GM19438 (cell line): ENCODE data around the gene ADCY1.

Experiments used
- ATAC-seq: cut with Tn5 transposase; IDR thresholded peaks from one replicate; pipeline ENCODE4 v1.9.1; 2021; ENCODE audit warnings: low read depth; ENCODE audit not compliant: unreplicated experiment

Gene ADCY1

GRCh38 chr7:45592230-45592991, 18.2 kb downstream of the ADCY1 start:
- ATAC-seq = no peak

DNA sequence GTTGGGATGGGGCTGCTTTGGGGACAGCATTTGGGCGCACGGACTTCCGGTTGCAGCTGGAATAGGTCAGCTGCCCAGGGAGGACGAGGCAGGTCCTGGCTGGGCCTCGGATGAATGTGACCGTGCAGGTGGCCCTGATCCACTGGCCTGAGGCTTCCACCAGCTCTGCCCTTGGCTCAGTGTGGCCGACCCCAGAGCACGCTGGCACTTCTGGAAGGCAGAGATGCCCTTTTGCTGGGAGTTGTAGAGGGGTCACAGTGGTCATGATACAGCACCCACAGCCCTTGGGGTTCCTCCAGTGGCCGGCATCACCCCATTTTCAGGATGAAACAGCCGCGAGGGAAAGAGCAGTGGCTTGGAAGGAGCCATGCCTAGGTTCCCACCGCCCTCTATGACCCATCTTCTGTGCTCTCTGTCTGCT, 19.0 kb downstream of the ADCY1 start:
- no peak for ATAC-seq

DNA sequence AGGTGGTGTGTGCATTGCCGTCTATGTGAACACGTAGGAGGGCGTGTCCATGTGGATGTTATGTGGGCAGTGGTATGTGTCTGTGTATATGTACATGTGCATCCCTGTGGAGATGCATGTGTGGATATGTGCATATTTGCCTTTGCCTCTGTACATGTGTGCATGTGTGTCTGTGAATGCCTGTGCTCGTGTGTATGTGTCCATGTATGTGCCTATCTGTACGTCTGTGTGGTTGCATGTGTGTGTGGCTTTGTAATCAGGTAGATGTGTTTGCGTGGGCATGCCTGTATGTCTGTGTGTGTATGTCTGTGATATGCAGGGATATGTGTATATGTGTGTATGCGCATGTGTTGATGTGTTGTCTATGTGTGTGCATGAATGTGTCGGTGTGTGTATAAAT, 19.7 kb downstream of the ADCY1 start:
- no peak for ATAC-seq

DNA sequence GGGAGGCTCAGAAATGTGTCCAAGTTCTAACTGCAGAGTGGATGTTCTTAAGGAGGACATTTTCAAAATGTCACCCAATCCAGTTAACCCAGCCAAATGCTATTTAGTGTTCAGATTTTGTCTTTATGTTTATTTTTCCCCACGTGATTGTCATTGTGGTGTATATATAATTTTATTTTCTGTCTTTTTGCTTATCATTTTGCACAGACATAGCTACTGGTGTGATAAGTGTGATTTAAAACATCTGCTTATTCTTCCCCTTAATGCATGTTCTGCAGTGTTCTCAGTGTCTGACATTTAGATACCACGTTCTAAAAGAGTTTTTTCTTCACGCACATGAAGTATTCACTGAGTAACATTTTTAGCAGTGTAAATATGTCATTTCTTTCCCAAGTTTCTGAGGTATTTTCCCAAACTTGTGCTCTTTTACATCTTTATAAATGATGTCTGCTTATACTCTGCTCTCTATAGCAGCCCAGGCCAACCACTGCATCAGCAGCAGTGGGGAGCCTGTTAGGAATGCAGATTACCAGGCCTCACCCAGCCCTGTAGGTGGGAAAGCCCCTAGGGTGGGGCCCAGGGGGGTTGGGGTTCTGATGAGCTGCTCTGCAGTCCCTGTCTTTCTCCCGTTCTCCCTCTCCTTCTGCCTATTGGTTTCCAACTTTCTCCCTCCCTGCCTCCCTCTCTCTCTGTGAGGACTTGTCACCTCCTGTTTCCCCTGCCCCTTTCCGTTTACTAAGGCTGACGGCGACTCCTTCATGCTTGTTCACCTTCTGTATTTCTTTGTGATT, 20.8 kb downstream of the ADCY1 start:
- ATAC-seq = no peak

DNA sequence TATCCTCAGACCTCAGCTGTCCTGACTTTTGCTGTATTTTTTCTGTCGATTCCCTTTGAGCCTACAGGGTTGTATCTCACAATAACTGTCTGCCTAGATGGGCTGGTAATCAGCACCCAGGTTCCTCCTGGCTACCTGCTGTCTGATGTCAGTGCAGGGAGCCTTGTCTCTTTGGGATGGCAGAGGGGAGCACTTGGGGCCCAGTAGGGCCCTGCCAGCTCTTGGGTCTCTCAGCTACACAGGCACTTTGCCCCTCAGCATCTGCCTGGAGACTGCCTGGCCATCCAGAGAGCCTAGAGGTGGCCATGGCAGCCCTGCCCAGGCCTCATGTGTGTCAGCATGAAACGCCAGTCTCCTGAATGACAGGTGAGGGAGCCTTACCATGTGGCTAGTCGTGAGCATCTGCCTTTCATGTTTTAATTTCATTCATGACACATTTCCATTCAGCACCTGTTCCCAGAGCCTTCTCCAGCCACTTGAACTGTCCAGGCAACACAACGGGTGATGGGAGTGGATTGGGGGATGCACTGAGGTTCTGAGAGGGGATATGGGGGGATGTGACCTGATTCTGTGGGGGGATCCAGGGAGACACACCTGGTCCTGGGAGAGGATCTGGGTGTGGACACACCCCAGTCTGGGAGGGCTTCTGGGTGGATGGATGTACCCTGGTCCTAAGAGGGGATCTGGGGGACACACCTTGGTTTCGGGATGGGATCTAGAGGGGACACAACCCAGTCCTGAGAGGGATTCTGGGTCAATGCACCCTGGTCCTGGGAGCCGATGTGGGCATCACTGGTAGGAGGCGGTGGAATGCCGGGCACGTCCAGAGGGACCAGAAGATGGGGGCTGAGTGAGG, 21.9 kb downstream of the ADCY1 start:
- ATAC-seq = no peak

DNA sequence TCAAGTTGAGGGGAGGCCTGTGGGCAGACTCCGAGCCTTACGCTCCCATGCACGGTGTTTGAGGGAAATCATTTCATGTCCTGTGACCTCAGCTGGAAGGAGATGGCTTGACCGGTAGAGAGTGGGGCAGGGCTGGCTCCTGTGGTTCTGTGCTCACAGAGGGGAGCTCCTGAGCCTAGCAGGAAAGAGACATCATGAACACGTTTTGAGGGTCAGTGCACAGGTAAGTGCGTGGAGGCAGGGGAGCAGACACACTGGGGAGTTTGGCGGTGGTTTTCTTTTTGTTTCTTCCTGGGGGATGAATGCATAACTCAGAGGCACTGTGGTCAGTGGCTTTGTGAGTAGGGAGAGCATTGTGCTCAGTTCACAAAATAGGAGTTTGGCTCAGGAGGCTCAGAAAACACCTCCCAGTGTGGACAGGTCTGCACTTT, 22.5 kb downstream of the ADCY1 start:
- ATAC-seq = no peak

DNA sequence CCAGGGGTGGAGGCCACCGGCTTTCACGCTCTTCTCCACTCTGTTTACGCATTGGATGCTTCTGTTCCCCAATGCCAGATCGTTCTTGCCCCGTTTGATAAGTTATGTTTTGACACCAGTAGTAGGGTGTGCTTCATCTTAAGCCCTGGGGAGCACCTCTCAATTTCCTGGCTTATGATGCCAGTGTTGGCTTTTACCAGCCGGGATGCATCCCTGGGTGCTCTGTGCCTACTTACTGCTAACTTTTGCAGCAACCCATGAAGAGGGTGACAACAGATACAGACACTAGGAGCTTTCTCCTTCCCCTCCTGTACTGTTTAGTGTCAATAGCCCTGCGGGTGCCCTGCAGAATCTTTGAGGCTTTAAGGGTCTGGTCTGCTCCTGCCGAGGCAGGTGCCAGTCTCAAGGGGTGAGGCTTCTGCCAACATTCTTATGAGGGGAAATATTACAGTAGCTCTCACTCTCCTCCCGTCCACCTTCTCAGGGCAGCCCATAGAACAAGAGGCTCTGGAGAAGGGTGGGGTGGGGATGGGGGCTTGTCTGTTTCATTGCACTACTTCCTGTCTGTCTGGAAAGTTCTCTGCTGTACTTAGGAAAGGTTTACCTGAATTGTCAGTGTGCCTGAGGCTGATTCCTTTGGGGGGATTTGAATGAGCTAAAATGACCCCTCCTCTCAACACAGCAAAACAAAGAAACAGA, 23.3 kb downstream of the ADCY1 start:
- ATAC-seq = no peak

DNA sequence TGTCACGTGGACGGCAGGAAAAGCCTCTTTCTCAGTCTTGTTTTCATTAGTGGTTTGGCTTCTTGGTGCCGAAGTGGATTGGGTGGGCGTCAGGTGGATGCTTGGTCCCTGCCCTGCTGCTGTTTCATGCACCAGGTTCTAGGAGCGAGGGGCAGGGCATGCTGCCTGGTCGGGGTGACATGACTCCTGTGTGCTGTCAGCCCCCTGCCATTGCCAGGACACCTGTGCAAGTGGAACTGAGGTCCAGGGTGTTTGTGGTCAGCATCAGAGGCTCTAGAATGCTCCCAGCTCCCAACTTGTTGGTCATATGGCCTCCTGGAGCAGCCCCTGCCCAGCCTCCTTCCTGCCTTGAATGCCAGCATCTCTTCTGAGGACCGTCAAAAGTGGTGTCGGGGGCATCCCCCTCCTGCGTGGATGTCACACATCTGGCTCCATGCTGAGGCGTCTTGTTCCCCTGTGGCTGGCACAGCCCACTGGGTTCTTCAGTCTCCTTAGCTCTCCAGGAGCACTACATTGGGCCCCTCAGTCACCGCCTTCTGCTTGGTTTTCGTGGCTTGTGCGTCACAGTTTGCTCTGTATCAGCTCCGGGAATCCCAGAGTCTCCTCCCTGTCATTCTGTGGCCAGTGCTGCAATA, 24.8 kb downstream of the ADCY1 start:
- ATAC-seq = no peak

DNA sequence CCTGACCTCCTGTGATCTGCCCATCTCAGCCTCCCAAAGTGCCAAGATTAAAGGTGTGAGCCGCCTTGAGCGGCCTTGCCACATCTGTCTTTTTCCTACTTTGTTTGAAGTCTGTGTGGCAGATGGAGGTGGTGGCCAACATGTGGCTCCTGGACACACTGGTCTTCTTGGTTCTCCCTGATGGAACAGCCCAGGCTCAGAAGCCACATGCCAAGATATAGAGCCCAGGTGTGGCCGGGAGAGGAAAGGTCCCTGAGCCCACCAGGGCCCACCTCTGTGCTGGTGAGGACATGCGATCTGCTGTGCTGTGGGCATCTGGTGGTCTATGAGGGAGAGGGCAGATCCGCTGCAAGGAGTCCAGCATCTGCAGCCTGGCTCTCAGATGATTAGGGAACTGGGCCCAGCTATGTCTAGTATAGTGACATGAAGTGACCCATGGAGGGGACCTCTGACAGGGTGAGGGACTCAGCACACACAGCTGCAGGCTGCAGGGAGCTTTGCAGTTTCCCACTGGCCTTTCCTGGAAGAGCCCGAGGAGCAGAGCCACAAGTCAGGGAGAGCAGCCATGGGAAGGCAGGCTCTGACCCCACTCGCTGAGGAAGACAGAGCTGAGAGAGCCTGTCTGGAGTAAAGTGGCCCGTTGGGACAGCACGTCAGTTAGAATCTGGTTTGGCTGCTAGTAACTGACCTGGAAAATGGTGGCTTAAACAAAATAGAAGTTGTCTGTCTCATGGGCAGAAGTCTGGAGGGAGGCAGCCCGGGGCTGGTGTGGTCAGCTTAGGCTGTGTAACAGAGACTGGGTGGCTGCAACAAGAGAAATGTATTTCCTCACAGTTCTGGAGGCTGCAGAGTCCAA, 25.9 kb downstream of the ADCY1 start:
- no peak for ATAC-seq

DNA sequence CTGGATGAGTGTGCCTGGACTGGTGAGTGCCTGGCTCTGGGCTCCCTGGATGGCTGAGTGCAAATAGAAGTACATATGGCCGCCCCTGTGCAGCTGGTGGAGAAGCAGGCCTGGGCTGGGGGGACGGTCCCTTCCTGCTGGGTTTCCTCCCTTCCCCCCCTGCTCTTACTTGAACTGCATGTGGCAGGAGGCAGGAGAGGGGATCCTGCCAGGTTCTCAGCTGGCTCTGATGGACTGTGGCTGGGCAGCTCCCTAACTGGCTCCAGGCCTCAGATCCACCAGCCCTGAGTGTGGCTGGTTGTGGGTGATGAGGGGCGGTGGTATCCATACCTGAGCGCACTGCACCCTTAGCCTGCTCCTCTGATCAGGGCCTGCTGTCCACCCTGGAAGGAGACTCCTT, 26.9 kb downstream of the ADCY1 start:
- no peak for ATAC-seq

GRCh38 chr7:45601816-45602540, 27.8 kb downstream of the ADCY1 start:
- ATAC-seq = no peak

DNA sequence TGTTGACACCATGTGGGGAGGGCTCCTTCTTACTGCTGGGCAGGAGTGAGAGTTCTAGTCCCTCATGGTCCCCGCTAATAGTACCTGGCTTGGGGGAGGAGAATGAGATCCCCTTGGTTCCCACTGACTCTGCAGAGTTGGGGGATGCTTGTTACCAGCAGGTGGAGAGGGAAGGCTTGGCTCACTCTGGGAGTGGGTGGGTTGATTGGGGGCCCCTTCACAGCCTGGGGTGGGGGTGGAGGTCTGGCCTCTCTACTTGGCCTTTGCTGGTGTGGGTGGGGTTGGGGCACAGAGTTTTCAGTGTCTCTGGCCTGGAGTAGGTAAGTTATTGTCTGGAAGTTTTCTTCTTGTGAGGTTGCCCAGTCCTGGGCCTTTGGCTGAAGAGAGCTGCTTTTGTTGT, 31.9 kb downstream of the ADCY1 start:
- no peak for ATAC-seq

GRCh38 chr7:45606931-45607330, 32.8 kb downstream of the ADCY1 start:
- ATAC-seq = no peak

DNA sequence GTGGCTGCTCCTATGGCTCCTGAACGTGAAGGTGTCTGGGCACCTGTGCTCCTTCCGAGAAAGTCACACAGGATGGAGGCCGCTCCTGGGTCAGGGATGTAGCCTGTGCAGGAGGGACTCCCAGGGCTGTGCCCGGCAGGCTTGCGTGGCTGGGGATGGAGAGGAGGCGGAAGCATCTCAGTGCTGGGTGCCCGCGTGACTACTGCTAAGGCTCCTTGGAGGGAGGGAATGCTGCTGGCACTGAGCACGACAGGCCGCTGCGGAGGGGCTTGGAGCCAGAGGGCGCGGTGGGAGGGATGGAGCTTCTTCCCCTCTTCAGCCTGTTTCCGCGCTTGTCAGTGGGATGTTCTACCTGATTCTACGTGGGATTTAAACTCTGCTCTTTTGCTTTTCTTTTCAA, 35.0 kb downstream of the ADCY1 start:
- no peak for ATAC-seq

DNA sequence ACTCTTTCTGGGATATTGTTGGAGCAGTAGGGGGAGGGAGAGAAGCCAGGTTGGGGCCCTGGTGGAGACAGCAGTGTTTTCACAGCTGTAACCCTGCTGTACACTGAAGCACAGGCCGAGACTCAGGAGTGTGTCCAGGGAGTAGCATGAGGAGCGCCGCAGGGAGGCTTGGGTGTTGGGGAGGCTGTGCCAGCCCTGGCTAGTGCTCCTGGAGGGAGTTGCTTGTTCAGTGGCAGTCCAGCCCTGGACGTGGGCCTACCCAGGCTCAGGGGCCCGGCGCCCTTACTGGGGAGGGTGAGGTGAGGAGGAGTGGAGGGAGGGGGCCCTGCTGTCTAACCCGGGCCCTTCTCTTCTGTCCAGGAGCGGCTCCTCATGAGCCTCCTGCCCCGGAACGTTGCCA, 35.9 kb downstream of the ADCY1 start:
- no peak for ATAC-seq

GRCh38 chr7:45610660-45611299, 36.6 kb downstream of the ADCY1 start:
- no peak for ATAC-seq

- no peak for ATAC-seq
Observed at GRCh38 chr7:45617166-45617565, 43.0 kb downstream of the ADCY1 start.

DNA sequence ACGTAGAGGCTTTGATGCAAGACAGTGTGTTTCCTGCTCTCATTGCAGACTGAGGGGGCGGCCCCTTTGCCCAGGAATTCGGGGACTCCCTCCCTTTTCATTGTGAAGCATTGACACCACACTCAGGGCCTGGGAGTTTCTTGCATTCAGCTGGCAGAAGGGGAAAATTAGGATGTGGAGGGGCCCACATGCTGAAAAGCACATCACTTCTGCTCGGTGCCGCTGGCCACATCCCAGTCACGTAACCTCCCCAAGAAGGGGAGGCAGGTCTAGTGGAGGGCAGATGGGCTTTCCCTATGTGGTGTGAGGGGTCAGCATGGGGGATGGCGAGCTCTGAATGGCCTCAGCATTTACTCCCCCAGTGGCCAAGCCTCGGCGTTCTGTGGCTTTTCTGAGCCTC, 47.9 kb downstream of the ADCY1 start:
- ATAC-seq = no peak
